HS-27A (cell line): ENCODE data around the gene SRSF7.

Experiments used
- DNase-seq: peaks from one replicate; pipeline ENCODE4 v3.0.0-alpha.2; 2012; ENCODE audit warnings: low read depth, missing footprints

SRSF7 gene

GRCh38 chr2:38701542-38701941 is 49.6 kb downstream of the SRSF7 start:
- no peak for DNase-seq

GRCh38 chr2:38700881-38701458 is 50.2 kb downstream of the SRSF7 start:
- DNase-seq: no peak

GRCh38 chr2:38700113-38700785 is 50.9 kb downstream of the SRSF7 start:
- DNase-seq: no peak

- DNase-seq: no peak
Observed at GRCh38 chr2:38698467-38699003, 52.6 kb downstream of the SRSF7 start.

- no peak for DNase-seq
Observed at GRCh38 chr2:38697116-38697840, 53.9 kb downstream of the SRSF7 start.
